NB4 (cell line): Measurements from ENCODE around the gene CFAP299.

Experiments used
- DNase-seq: peaks from one replicate; pipeline ENCODE4 v3.0.0; 2010; ENCODE audit warnings: low read depth
- H3K4me3 ChIP-seq: one replicate; pipeline ENCODE4 v1.5.1; 2011; ENCODE audit warnings: mild to moderate bottlenecking, low read depth, low read length, moderate library complexity
- MYC ChIP-seq: IDR thresholded peaks from 2 replicates; pipeline ENCODE4 v1.6.1; 2011; ENCODE audit warnings: low read depth, low read length
- POLR2A ChIP-seq: IDR thresholded peaks from 2 replicates; pipeline ENCODE4 v1.6.1; 2011; ENCODE audit warnings: mild to moderate bottlenecking; ENCODE audit not compliant: insufficient read length; ENCODE audit errors: extremely low read depth
- TF ChIP-seq, protein P1 (sequence below): IDR thresholded peaks from one replicate; pipeline ENCODE4 v1.5.1; 2012; ENCODE audit warnings: low read depth, low read length
- TF ChIP-seq, protein P2 (sequence below): IDR thresholded peaks from 2 replicates; pipeline ENCODE4 v1.6.1; 2011; ENCODE audit warnings: low read depth, low read length

Gene CFAP299

DNA sequence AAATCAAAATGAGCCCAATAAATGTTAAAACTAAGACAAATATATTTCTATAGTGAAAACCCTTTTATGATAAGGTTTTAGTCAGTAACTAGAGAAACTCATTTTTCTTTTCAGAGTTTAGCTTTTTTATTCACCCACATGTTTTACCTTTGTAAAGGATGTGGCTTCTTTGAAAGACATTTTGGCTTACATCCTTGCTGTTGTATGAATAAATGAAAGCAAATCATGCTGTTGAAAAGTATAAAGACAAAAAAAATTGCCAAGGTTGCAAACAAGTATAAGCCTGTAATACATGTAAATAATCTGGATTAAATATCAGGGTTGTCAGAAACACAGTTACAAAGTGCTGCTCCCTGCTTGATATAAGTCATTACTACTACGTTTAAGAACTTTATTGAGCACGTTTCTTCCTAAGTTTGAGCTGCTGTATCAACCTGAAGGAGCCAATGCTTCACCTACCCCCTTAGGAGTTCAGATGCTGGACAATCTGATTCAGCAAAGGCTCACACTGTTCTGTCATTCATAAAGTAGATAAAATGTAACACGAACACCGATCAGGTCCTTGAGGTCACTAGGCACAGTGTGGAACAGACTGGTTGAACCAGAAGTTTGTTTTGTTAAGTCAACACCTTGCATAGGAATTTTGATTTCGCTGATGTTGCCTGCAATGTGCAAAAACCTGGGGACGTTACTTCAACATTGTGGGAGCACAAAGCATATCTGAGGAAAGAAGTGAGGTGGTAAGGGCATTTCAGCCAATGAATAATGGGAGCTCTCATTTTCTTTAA is 373.7 kb downstream of the CFAP299 start:
- no peak for DNase-seq
- TF ChIP-seq, protein P1, sequence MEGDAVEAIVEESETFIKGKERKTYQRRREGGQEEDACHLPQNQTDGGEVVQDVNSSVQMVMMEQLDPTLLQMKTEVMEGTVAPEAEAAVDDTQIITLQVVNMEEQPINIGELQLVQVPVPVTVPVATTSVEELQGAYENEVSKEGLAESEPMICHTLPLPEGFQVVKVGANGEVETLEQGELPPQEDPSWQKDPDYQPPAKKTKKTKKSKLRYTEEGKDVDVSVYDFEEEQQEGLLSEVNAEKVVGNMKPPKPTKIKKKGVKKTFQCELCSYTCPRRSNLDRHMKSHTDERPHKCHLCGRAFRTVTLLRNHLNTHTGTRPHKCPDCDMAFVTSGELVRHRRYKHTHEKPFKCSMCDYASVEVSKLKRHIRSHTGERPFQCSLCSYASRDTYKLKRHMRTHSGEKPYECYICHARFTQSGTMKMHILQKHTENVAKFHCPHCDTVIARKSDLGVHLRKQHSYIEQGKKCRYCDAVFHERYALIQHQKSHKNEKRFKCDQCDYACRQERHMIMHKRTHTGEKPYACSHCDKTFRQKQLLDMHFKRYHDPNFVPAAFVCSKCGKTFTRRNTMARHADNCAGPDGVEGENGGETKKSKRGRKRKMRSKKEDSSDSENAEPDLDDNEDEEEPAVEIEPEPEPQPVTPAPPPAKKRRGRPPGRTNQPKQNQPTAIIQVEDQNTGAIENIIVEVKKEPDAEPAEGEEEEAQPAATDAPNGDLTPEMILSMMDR: no peak
- TF ChIP-seq, protein P2, sequence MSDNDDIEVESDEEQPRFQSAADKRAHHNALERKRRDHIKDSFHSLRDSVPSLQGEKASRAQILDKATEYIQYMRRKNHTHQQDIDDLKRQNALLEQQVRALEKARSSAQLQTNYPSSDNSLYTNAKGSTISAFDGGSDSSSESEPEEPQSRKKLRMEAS: no peak
- TF ChIP-seq MYC: no peak
- no peak for TF ChIP-seq POLR2A
- H3K4me3 ChIP-seq: no peak overlapping the region

- no peak for TF ChIP-seq MYC
- no peak for TF ChIP-seq POLR2A
- TF ChIP-seq, protein P2: no peak
- TF ChIP-seq, protein P1: no peak
- no peak overlapping the region for H3K4me3 ChIP-seq
- no peak for DNase-seq
Measured at GRCh38 chr4:80710748-80711451, 375.4 kb downstream of the CFAP299 start.

- no peak overlapping the region for H3K4me3 ChIP-seq
- no peak for DNase-seq
- TF ChIP-seq, protein P2: no peak
- TF ChIP-seq MYC (no peak), POLR2A (no peak)
- TF ChIP-seq, protein P1: no peak
Measured at GRCh38 chr4:80711956-80712355, 376.4 kb downstream of the CFAP299 start.

GRCh38 chr4:80713409-80713808 is 377.9 kb downstream of the CFAP299 start:
- TF ChIP-seq, protein P1: no peak
- TF ChIP-seq POLR2A (no peak), MYC (no peak)
- TF ChIP-seq, protein P2: no peak
- no peak overlapping the region for H3K4me3 ChIP-seq
- no peak for DNase-seq

DNA sequence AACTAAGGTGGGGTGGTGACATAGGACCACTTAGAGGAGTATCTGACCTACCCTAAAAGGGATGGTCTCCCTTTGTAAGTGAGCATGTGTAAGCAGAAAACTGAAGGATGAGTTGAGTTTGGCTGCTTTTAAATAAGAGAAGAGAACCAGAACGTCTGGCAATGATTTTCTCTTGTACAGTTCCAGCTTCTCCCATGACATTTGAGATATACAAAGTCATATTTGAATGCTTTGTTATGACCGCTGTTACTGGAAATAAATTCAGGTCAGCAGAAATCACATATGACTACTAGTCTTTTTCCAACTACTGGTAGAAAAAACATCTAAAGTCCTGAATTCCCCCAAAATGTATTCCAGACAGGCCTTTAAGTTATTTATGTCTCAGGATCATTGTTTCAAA is 381.7 kb downstream of the CFAP299 start:
- no peak for TF ChIP-seq MYC
- TF ChIP-seq POLR2A: no peak
- TF ChIP-seq, protein P1: no peak
- TF ChIP-seq, protein P2: no peak
- no peak overlapping the region for H3K4me3 ChIP-seq

More for the DNA sequence above, 381.7 kb downstream of the CFAP299 start:
- DNase-seq: no peak
